K562 (cell line): ENCODE data around the gene UFSP1. TPM values are rescaled to one million over a fixed set of nuclear protein-coding genes. Genes with fewer than 3 reads are reported as not detected.

Experiments used
- MIER1 ChIP-seq: fragments of 450-650 bp; IDR thresholded peaks from 2 replicates; pipeline ENCODE4 v1.6.1; 2016; ENCODE audit warnings: antibody characterized with exemption, mild to moderate bottlenecking, low read depth
- MYNN ChIP-seq, 2 experiments: sonication (generic); formaldehyde crosslinking in 1 of 2; IDR thresholded peaks; 2 replicates each; pipeline versions ENCODE4 v1.5.0 to v1.6.1; 2016 to 2020; ENCODE audit warnings: antibody characterized with exemption in 1 of 2, missing genetic modification reagents in 1 of 2
- NBN ChIP-seq: fragments of 450-650 bp; IDR thresholded peaks from 2 replicates; pipeline ENCODE4 v1.6.1; 2016; ENCODE audit warnings: low read depth, mild to moderate bottlenecking
- THAP7 ChIP-seq: fragments of 250-450 bp; sonication (Bioruptor Pico); IDR thresholded peaks from 2 replicates; pipeline ENCODE4 v1.5.0; 2021
- ZNF217 ChIP-seq: sonication (generic); formaldehyde crosslinking; IDR thresholded peaks from 2 replicates; pipeline ENCODE4 v1.8.0; 2022; ENCODE audit warnings: mild to moderate bottlenecking, missing genetic modification reagents
- ZNF592 ChIP-seq: fragments of 450-650 bp; IDR thresholded peaks from 2 replicates; pipeline ENCODE4 v1.6.1; 2017; ENCODE audit warnings: antibody characterized with exemption, mild to moderate bottlenecking
- polyA plus RNA-seq, 8 experiments: library from polyadenylated mRNA; depleted of rRNA in 4 of 8; stranded (reverse) in 5 of 8; unstranded in 3 of 8; fragments of >200 nt; fragmentation: Nextera tagmentation in 2 of 8; fragmentation: Illumina TruSeq in 1 of 8; extraction: Ambion mirVana in 2 of 8; extraction: Trizol in 1 of 8; gene quantifications; 2 replicates each; pipeline versions ENCODE4 v1.2.1 to v1.2.3, GENCODE V29; 2011 to 2014; ENCODE audit warnings: inconsistent platforms in 1 of 8, missing spikeins in 1 of 8
- total RNA-seq, 7 experiments: library from RNA; depleted of rRNA in 6 of 7; stranded (reverse); fragments of >200 nt in 6 of 7; fragmentation: Illumina TruSeq in 2 of 7; extraction: Trizol in 2 of 7; gene quantifications; 2 replicates each; pipeline versions ENCODE4 v1.2.1 to v1.2.3, GENCODE V29; 2011 to 2021; ENCODE audit warnings: low replicate concordance in 1 of 7
- TF ChIP-seq, protein P1 (sequence below): IDR thresholded peaks from 3 replicates; pipeline ENCODE4 v1.6.1; 2011; ENCODE audit warnings: borderline replicate concordance, mild to moderate bottlenecking; ENCODE audit not compliant: insufficient read length, insufficient read depth
- TF ChIP-seq, protein P2 (sequence below): IDR thresholded peaks from 3 replicates; pipeline ENCODE4 v1.6.1; 2011; ENCODE audit warnings: borderline replicate concordance, mild to moderate bottlenecking, moderate library complexity; ENCODE audit not compliant: insufficient read length; ENCODE audit errors: extremely low read depth
- TF ChIP-seq, protein P3 (sequence below), 3 experiments: fragments of 200-800 bp in 1 of 3; fragments of 250-450 bp in 1 of 3; fragments of 450-650 bp in 1 of 3; sonication (Bioruptor Pico) in 1 of 3; sonication (Bioruptor generic) in 1 of 3; formaldehyde crosslinking in 1 of 3; IDR thresholded peaks; 2 replicates each; pipeline versions ENCODE4 v1.6.1 to v1.8.0; 2016 to 2022; ENCODE audit warnings: mild to moderate bottlenecking in 2 of 3, missing genetic modification characterization in 2 of 3, missing compliant biosample characterization in 1 of 3, moderate library complexity in 1 of 3

Gene UFSP1
- total and polyA plus RNA-seq, 9 of the 15 experiments (the other 6 are each of a cell fraction or from before 2014, with no cell fraction given), result 0.50 to 18.8 (median 2.1) TPM

DNA sequence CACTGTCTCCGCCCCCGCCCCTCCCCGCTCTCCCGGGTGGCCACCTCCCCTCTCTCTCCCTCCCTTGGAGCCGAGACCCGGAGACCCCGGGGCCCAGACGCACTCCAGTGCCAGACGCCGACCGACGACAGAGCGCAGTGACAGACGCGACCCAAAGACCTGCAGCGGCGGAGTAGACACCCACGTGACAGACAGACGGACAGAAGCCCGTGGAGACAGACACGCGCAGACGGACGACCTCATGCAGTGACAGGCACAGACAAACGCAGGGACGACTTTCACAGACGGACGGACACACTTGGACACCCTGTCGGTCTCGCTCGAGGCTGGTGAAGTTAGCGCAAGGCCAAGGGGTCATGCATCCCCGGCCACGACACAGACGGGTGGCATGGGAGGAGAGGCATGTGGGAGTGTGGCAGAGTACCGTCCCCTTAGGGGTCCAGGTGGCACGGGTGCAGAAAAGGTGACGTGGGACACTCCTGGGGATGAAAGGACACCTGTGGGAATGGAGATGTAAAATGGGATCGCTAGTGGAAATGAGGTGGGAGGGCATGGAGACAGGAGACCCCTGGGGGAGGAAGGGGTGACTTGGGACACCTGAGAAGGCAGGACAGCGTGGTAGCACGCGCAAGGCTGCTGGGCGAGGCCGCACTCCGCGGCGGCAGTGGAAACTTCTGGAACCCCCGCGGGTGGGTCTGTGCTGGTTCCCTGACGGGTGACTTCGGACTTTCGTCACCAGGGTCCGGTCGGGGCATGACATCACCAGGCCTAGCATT, 6.6 kb upstream of the UFSP1 start (continued):
- TF ChIP-seq MIER1 (peak; percentile 80; the same call in 1 of the 2 replicates), THAP7 (no peak), MYNN (IDR thresholded peaks at IDR 0.05) (no peak), MYNN (CRISPR knock-in tag; IDR thresholded peaks at IDR 0.05) (no peak), NBN (0 out of 2 replicates have a peak, but pooled peaks have one; percentile 23), ZNF217 (CRISPR knock-in tag) (no peak), ZNF592 (no peak)
- TF ChIP-seq, protein P1, sequence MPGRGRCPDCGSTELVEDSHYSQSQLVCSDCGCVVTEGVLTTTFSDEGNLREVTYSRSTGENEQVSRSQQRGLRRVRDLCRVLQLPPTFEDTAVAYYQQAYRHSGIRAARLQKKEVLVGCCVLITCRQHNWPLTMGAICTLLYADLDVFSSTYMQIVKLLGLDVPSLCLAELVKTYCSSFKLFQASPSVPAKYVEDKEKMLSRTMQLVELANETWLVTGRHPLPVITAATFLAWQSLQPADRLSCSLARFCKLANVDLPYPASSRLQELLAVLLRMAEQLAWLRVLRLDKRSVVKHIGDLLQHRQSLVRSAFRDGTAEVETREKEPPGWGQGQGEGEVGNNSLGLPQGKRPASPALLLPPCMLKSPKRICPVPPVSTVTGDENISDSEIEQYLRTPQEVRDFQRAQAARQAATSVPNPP, result no peak
- TF ChIP-seq, protein P2, sequence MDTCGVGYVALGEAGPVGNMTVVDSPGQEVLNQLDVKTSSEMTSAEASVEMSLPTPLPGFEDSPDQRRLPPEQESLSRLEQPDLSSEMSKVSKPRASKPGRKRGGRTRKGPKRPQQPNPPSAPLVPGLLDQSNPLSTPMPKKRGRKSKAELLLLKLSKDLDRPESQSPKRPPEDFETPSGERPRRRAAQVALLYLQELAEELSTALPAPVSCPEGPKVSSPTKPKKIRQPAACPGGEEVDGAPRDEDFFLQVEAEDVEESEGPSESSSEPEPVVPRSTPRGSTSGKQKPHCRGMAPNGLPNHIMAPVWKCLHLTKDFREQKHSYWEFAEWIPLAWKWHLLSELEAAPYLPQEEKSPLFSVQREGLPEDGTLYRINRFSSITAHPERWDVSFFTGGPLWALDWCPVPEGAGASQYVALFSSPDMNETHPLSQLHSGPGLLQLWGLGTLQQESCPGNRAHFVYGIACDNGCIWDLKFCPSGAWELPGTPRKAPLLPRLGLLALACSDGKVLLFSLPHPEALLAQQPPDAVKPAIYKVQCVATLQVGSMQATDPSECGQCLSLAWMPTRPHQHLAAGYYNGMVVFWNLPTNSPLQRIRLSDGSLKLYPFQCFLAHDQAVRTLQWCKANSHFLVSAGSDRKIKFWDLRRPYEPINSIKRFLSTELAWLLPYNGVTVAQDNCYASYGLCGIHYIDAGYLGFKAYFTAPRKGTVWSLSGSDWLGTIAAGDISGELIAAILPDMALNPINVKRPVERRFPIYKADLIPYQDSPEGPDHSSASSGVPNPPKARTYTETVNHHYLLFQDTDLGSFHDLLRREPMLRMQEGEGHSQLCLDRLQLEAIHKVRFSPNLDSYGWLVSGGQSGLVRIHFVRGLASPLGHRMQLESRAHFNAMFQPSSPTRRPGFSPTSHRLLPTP, result no peak
- TF ChIP-seq, protein P3, sequence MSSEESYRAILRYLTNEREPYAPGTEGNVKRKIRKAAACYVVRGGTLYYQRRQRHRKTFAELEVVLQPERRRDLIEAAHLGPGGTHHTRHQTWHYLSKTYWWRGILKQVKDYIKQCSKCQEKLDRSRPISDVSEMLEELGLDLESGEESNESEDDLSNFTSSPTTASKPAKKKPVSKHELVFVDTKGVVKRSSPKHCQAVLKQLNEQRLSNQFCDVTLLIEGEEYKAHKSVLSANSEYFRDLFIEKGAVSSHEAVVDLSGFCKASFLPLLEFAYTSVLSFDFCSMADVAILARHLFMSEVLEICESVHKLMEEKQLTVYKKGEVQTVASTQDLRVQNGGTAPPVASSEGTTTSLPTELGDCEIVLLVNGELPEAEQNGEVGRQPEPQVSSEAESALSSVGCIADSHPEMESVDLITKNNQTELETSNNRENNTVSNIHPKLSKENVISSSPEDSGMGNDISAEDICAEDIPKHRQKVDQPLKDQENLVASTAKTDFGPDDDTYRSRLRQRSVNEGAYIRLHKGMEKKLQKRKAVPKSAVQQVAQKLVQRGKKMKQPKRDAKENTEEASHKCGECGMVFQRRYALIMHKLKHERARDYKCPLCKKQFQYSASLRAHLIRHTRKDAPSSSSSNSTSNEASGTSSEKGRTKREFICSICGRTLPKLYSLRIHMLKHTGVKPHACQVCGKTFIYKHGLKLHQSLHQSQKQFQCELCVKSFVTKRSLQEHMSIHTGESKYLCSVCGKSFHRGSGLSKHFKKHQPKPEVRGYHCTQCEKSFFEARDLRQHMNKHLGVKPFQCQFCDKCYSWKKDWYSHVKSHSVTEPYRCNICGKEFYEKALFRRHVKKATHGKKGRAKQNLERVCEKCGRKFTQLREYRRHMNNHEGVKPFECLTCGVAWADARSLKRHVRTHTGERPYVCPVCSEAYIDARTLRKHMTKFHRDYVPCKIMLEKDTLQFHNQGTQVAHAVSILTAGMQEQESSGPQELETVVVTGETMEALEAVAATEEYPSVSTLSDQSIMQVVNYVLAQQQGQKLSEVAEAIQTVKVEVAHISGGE (CRISPR knock-in tag; IDR thresholded peaks at IDR 0.05), result 0 out of 6 replicates have a peak, but pooled peaks of 1 of the 3 experiments have one; percentile 32
